Measurements from ENCODE around the gene HLA-DRB1.
A peak's percentile ranks its signal among the peaks of the same experiment; 100 is the strongest.
"Not testable (repeated sequence)": the region's sequence is repeated elsewhere in the genome, so short reads cannot be mapped to it uniquely, and the experiment has no call there.

The HLA-DRB1 gene

DNA sequence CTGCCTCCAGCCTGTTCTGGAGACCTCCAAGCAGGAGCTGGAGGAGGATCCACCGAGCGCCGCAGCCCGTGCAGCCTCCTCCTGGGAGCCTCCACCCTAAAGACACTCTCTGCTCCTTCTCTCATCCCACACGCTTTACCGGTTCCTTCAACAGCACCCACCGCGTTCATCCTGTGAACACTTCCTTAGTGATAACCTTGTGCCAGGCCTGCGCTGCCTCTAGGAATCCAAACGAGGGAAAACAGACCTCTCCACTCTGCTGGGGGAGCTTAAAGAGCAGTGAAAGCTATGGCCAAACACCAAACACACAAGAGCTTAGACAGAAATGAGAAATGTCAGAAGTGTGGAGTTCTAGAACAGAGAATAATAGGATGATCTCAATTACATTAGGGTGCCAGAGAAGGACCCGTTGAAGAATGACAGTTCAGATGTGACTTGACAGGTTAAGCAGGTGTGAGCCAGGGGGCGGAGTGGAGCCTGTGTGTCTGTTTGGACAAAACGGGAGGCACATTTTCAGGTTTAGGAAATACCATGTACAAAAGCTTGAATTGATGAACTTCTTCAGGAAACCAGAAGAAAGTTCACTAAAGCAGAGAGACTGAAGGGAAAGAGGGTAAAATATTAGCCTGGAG lies 31.1 kb downstream of the HLA-DRB1 start:
- no peak overlapping the region for H3K4me3 ChIP-seq (ENCODE audit: low read depth, low read length)

GRCh38 chr6:32554116-32554965 lies 35.3 kb downstream of the HLA-DRB1 start:
- no peak for DNase-seq (ENCODE audit: low read depth)
- H3K4me3 ChIP-seq (ENCODE audit: low read depth, low read length), result no peak overlapping the region
- TF ChIP-seq, protein P1, sequence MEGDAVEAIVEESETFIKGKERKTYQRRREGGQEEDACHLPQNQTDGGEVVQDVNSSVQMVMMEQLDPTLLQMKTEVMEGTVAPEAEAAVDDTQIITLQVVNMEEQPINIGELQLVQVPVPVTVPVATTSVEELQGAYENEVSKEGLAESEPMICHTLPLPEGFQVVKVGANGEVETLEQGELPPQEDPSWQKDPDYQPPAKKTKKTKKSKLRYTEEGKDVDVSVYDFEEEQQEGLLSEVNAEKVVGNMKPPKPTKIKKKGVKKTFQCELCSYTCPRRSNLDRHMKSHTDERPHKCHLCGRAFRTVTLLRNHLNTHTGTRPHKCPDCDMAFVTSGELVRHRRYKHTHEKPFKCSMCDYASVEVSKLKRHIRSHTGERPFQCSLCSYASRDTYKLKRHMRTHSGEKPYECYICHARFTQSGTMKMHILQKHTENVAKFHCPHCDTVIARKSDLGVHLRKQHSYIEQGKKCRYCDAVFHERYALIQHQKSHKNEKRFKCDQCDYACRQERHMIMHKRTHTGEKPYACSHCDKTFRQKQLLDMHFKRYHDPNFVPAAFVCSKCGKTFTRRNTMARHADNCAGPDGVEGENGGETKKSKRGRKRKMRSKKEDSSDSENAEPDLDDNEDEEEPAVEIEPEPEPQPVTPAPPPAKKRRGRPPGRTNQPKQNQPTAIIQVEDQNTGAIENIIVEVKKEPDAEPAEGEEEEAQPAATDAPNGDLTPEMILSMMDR (IDR thresholded peaks at IDR 0.05; ENCODE audit: control insufficient read depth, extremely low read depth, insufficient read depth), result no peak

More for the DNA sequence above, 31.1 kb downstream of the HLA-DRB1 start:
- DNase-seq (ENCODE audit: low read depth), result no peak
- TF ChIP-seq, protein P1 (IDR thresholded peaks at IDR 0.05; ENCODE audit: control insufficient read depth, extremely low read depth, insufficient read depth), result 0 out of 2 replicates have a peak, but pooled peaks have one; percentile 33

GRCh38 chr6:32553037-32553742 lies 36.5 kb downstream of the HLA-DRB1 start:
- TF ChIP-seq, protein P1 (IDR thresholded peaks at IDR 0.05; ENCODE audit: control insufficient read depth, extremely low read depth, insufficient read depth), result no peak
- H3K4me3 ChIP-seq (ENCODE audit: low read depth, low read length), result no peak overlapping the region

DNA sequence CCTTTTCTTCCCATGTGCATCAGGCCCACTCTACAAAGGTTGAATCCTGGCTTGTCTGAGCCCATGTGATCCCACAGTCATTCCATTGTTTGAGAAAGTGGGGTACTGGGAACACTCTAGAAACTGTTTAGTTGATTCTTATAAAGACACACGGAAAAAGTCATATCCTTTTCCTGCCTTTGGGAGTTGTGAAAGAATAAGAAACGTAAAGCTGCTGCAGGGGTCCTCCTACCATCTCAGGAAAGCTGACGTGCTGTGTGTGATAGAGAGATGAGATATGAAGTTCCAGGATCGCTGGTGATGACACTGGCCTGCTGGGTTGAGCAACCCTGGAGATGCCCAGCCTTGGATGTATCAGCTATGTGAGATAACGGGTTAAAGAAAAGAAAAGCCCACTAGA lies 38.2 kb downstream of the HLA-DRB1 start:
- H3K4me3 ChIP-seq (ENCODE audit: low read depth, low read length), result no peak overlapping the region
- TF ChIP-seq, protein P1 (IDR thresholded peaks at IDR 0.05; ENCODE audit: control insufficient read depth, extremely low read depth, insufficient read depth), result no peak
- no peak for DNase-seq (ENCODE audit: low read depth)

More at GRCh38 chr6:32553037-32553742, 36.5 kb downstream of the HLA-DRB1 start:
- no peak for DNase-seq (ENCODE audit: low read depth)

DNA sequence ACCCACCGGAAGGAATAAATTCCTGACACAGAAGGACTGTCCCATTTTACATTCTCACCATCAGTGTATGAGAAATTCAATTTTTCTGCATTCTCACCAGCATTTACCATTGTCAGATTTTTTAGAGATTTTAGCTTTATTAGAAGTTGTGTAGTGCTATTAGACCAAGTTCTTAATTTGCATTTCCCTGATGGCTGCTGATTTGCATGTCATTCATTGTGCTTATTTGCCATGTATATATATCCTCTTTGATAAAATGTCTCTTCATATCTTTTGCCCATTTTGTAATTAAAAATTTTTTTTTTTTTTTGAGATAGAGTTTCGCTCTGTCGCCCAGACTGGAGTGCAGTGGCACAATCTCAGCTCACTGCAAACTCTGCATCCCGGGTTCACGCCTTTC lies 49.8 kb downstream of the HLA-DRB1 start:
- TF ChIP-seq, protein P1 (IDR thresholded peaks at IDR 0.05; ENCODE audit: control insufficient read depth, extremely low read depth, insufficient read depth), result no peak
- DNase-seq (ENCODE audit: low read depth), result no peak
- H3K4me3 ChIP-seq (ENCODE audit: low read depth, low read length), result no peak overlapping the region

DNA sequence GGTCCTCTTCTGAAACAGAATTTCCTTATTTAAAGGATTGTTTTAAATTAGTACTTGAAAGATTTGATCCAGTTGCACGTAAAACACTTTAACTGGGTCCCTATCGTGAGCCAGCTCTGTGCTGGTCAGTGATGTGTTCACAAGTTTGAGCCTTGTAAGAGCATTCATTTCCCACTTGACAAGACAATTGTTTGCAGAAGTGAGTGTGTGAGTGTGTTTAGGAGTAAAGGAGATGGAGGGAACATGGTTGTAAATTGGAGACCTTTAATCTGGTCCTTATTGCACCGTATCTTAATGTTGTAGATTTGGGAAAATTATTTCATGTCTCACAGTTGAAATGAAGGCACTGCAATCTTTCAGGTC lies 59.2 kb downstream of the HLA-DRB1 start:
- DNase-seq (ENCODE audit: low read depth), result not testable (repeated sequence)

More for the DNA sequence above, 59.2 kb downstream of the HLA-DRB1 start:
- H3K4me3 ChIP-seq (ENCODE audit: low read depth, low read length), result not testable (repeated sequence)

All from LNCaP clone FGC (cell line).